ENCODE results near the gene HSDL2.

- TF ChIP-seq CTCF (conservative IDR thresholded peaks at IDR 0.05; ENCODE audit: low read length) (no peak), EZH2phosphoT487 (IDR thresholded peaks at IDR 0.05; ENCODE audit: borderline replicate concordance) (no peak)
These were observed 16.5 kb downstream of the HSDL2 start for GRCh38 chr9:112396416-112396815.

Data from Loucy (cell line).